Memory B cell (primary cell): Measurements from ENCODE around the gene CRIM1.

Experiments used
- ATAC-seq: fragments of 150-1000 bp; cut with Tn5 transposase; 2 replicates; pipeline ENCODE4 v1.10.0; 2021; ENCODE audit warnings: low read depth, mild to moderate bottlenecking, moderate library complexity
- DNase-seq, 2 donors: peaks; one replicate each; pipeline ENCODE4 v3.0.0; 2022; ENCODE audit warnings: low spot score in 2 of 2
- H3K27ac Mint-ChIP-seq: one replicate; pipeline ENCODE4 v1.8.0; 2022; ENCODE audit warnings: mild to moderate bottlenecking, moderate library complexity, mixed read lengths
- H3K27me3 Mint-ChIP-seq: one replicate; pipeline ENCODE4 v1.8.0; 2022; ENCODE audit warnings: mixed read lengths
- H3K36me3 Mint-ChIP-seq: one replicate; pipeline ENCODE4 v1.8.0; 2022; ENCODE audit warnings: mild to moderate bottlenecking, mixed read lengths
- H3K4me1 Mint-ChIP-seq: one replicate; pipeline ENCODE4 v1.8.0; 2022; ENCODE audit warnings: mixed read lengths
- H3K4me3 Mint-ChIP-seq: one replicate; pipeline ENCODE4 v1.8.0; 2022; ENCODE audit warnings: mild to moderate bottlenecking, moderate library complexity, mixed read lengths
- H3K9me3 Mint-ChIP-seq: one replicate; pipeline ENCODE4 v1.8.0; 2022; ENCODE audit warnings: mixed read lengths

Gene CRIM1

GRCh38 chr2:36530178-36530982 is 174.8 kb downstream of the CRIM1 start:
- ATAC-seq (peak; percentile 88), DNase-seq (no peak)
- H3K4me3 Mint-ChIP-seq = no peak overlapping the region
- H3K4me1 Mint-ChIP-seq = peaks cover 12% of the 10 kb centered on the region
- H3K27me3 Mint-ChIP-seq = no peaks in the 10 kb centered on the region
- H3K9me3 Mint-ChIP-seq = peaks cover 5% of the 10 kb centered on the region
- H3K27ac Mint-ChIP-seq = no peak overlapping the region
- H3K36me3 Mint-ChIP-seq = peaks cover 1% of the 10 kb centered on the region

- ATAC-seq (peak; percentile 19), DNase-seq (no peak)
- H3K4me1 Mint-ChIP-seq = peaks cover 12% of the 10 kb centered on the region
- no peaks in the 10 kb centered on the region for H3K36me3 Mint-ChIP-seq
- H3K4me3 Mint-ChIP-seq = no peak overlapping the region
- no peaks in the 10 kb centered on the region for H3K27me3 Mint-ChIP-seq
- peaks cover 5% of the 10 kb centered on the region for H3K9me3 Mint-ChIP-seq
- H3K27ac Mint-ChIP-seq = no peak overlapping the region
These were observed 175.4 kb downstream of the CRIM1 start for GRCh38 chr2:36530983-36531354.

GRCh38 chr2:36534275-36534799 is 178.8 kb downstream of the CRIM1 start:
- peak overlapping the region; percentile 43 for H3K27ac Mint-ChIP-seq
- no peak overlapping the region for H3K4me3 Mint-ChIP-seq
- no peaks in the 10 kb centered on the region for H3K27me3 Mint-ChIP-seq
- peaks cover 12% of the 10 kb centered on the region for H3K4me1 Mint-ChIP-seq
- H3K9me3 Mint-ChIP-seq = peaks cover 5% of the 10 kb centered on the region
- ATAC-seq = no peak
- DNase-seq = no peak
- no peaks in the 10 kb centered on the region for H3K36me3 Mint-ChIP-seq

DNA sequence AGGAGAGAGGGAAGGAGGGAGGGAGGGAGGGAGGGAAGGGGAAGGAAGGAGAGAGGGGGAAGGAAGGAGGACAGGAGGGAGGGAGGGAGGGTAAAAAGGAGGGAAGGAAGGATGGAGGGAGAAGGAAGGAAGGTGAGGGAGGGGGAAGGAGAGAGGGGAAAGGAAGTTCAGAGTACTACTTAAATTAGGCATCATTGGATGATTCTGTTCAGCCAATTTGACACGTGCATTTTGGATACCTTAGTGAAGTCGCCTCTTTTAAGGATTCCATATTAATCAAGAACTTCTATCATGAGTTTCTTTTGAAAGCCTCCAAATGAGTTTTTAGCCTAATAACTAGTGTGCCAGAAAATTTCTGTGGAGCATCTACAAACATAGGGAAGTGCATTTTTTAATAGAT is 179.5 kb downstream of the CRIM1 start:
- ATAC-seq (no peak), DNase-seq (no peak)
- no peak overlapping the region for H3K4me3 Mint-ChIP-seq
- H3K36me3 Mint-ChIP-seq = no peaks in the 10 kb centered on the region
- peaks cover 11% of the 10 kb centered on the region for H3K4me1 Mint-ChIP-seq
- H3K9me3 Mint-ChIP-seq = peaks cover 5% of the 10 kb centered on the region
- no peaks in the 10 kb centered on the region for H3K27me3 Mint-ChIP-seq
- no peak overlapping the region for H3K27ac Mint-ChIP-seq

- Mint-ChIP-seq H3K27me3 (no peaks in the 10 kb centered on the region), H3K4me1 (peaks cover 3% of the 10 kb centered on the region), H3K27ac (no peak overlapping the region), H3K4me3 (no peak overlapping the region), H3K9me3 (peaks cover 5% of the 10 kb centered on the region), H3K36me3 (no peaks in the 10 kb centered on the region)
- ATAC-seq = no peak
- DNase-seq = no peak
These were observed 181.2 kb downstream of the CRIM1 start for GRCh38 chr2:36536776-36537175.

DNA sequence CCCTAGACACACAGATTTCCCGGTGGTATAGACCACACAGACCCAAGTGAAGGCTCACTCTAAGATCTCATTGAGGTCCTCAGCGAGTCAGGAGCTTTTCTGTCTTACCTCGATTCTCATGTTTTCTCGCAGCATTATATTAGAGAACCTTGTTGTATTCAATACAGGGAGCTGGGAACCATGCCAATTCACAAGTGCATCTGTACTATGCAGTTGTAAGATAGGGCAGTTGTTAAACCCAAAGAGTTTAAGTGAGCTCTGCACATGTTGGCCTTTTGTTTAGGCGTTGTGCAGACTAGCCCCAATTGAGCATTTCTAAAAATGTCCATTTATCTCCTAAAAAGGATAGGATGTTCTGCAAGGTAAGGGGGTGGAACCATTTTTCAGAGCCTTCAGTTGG is 182.8 kb downstream of the CRIM1 start:
- DNase-seq (no peak), ATAC-seq (no peak)
- H3K27ac Mint-ChIP-seq = no peak overlapping the region
- H3K4me1 Mint-ChIP-seq = peaks cover 3% of the 10 kb centered on the region
- peaks cover 5% of the 10 kb centered on the region for H3K9me3 Mint-ChIP-seq
- H3K4me3 Mint-ChIP-seq = no peak overlapping the region
- H3K36me3 Mint-ChIP-seq = no peaks in the 10 kb centered on the region
- no peaks in the 10 kb centered on the region for H3K27me3 Mint-ChIP-seq

DNA sequence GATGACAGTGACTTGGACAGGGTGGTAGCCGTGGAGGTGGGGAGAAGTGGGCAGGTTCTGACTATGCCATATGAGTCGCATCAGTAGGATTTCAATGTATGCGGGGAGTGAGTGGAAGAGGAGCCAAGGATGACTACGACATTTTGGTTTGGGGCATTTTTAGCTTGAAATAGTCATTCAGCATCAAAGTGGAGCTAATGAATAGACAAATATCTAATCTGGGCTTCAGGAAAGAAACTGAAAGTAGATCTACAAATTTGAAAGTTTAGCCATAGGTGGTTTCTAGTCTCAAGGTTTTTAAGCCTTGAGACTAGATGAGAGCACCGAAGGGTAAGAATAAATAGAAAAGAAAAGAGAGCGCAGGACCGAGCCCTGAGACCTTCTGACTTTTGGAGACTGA is 184.1 kb downstream of the CRIM1 start:
- ATAC-seq (no peak), DNase-seq (no peak)
- Mint-ChIP-seq H3K4me1 (no peaks in the 10 kb centered on the region), H3K36me3 (no peaks in the 10 kb centered on the region), H3K9me3 (peaks cover 1% of the 10 kb centered on the region), H3K27ac (no peak overlapping the region), H3K27me3 (no peaks in the 10 kb centered on the region), H3K4me3 (no peak overlapping the region)

GRCh38 chr2:36540986-36541754 is 185.6 kb downstream of the CRIM1 start:
- Mint-ChIP-seq H3K4me3 (no peak overlapping the region), H3K4me1 (no peaks in the 10 kb centered on the region), H3K36me3 (peaks cover 2% of the 10 kb centered on the region), H3K9me3 (no peaks in the 10 kb centered on the region), H3K27ac (no peak overlapping the region), H3K27me3 (no peaks in the 10 kb centered on the region)
- ATAC-seq (no peak), DNase-seq (no peak)

DNA sequence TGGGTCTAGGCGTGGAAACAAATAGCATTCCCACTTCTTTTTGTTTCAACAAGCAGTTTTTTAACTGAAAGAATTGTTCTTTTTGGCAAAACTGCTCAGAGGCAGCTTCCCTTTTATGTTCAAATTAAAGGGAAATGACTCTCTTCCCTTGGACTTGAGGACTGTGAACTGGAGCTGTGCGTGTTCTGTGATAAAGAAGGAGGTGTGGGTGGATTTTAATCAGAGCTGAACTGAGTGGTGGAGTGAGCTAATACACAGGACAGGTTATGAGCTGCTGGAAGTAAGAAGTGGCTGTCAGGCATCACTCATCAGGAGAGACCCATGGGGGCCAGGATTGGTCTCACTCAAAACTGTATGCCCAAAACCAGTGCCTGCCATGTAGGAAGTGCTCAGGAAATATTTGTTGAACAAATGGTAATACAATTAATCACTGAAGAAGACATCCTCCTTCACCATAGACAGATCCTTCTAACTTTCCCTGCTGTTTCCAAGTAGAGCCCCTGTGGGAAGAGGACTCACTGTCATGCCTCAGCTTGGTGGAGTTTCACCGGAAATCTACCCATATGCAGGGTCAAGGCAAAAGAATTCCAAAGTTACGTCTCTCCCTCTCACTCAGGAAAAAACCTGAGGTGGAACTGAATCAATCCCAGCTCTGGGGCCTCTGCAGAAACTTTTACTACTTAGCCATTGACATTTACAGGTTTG is 186.5 kb downstream of the CRIM1 start:
- Mint-ChIP-seq H3K36me3 (peaks cover 2% of the 10 kb centered on the region), H3K27me3 (no peaks in the 10 kb centered on the region), H3K4me3 (no peak overlapping the region), H3K4me1 (no peaks in the 10 kb centered on the region), H3K9me3 (no peaks in the 10 kb centered on the region), H3K27ac (no peak overlapping the region)
- no peak for ATAC-seq
- no peak for DNase-seq

DNA sequence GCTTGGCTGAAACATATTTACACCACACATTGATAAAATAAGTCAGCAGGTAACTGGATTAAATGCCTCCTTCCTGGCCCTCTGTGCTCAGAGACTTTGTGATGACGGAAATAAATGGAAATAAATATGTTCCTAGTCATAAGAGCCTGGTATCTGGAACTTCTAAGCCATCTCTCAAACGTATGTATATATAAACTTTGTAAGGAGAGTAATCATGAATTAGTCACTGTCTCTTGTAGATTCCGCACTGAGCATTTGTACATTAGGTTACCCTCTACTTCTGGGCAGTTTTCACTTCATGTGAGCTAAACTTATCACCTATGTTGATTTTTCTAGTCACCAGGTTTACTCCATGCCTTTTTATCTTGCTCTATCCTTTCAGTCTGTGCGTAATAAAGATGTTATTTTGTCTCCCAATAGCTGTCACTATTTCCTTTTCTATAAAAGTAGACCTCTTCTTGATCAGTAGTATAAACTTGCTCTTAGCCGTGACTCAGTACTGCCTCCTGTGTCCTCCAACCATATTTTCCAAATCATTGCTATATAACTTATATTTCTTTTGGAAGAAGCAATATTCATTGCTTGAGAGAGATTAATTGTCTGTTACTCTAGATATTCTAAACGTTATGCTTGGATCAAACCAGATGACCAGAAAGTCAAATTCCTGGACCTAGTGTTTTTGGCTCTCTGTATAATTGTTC is 189.2 kb downstream of the CRIM1 start:
- no peaks in the 10 kb centered on the region for H3K9me3 Mint-ChIP-seq
- H3K27ac Mint-ChIP-seq = no peak overlapping the region
- H3K4me1 Mint-ChIP-seq = no peaks in the 10 kb centered on the region
- no peaks in the 10 kb centered on the region for H3K27me3 Mint-ChIP-seq
- DNase-seq (no peak), ATAC-seq (no peak)
- H3K36me3 Mint-ChIP-seq = peaks cover 14% of the 10 kb centered on the region
- H3K4me3 Mint-ChIP-seq = no peak overlapping the region

DNA sequence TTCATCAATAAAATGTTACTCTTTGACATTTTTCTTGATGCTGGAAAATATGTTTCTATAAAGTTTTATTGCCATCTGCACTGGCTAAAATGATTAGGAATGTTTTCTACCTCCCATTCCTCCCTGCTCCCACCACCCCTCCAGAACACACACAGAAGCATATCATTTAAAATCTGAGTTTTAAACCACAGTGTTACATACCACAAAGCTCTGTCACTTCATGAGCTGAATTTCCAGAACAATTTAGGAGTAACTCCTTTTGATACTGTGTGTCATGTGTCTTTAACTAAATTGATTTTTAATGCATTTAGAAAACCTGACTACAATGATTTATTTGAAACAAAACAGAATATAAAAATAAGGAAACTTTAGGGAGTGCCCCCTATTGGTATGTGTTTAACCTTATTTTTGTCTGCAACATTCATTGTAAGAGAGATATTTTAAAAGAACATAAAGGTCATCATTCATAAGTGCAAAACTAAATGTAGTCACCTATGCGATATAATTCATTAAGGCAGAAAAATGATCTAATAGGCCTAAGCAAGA is 190.4 kb downstream of the CRIM1 start:
- DNase-seq (no peak), ATAC-seq (no peak)
- no peaks in the 10 kb centered on the region for H3K9me3 Mint-ChIP-seq
- no peaks in the 10 kb centered on the region for H3K27me3 Mint-ChIP-seq
- no peak overlapping the region for H3K4me3 Mint-ChIP-seq
- no peaks in the 10 kb centered on the region for H3K4me1 Mint-ChIP-seq
- peaks cover 17% of the 10 kb centered on the region for H3K36me3 Mint-ChIP-seq
- no peak overlapping the region for H3K27ac Mint-ChIP-seq

GRCh38 chr2:36547906-36548305 is 192.3 kb downstream of the CRIM1 start:
- DNase-seq (no peak), ATAC-seq (no peak)
- no peaks in the 10 kb centered on the region for H3K4me1 Mint-ChIP-seq
- H3K27me3 Mint-ChIP-seq = no peaks in the 10 kb centered on the region
- H3K9me3 Mint-ChIP-seq = no peaks in the 10 kb centered on the region
- no peak overlapping the region for H3K4me3 Mint-ChIP-seq
- no peak overlapping the region for H3K27ac Mint-ChIP-seq
- H3K36me3 Mint-ChIP-seq = peaks cover 27% of the 10 kb centered on the region

DNA sequence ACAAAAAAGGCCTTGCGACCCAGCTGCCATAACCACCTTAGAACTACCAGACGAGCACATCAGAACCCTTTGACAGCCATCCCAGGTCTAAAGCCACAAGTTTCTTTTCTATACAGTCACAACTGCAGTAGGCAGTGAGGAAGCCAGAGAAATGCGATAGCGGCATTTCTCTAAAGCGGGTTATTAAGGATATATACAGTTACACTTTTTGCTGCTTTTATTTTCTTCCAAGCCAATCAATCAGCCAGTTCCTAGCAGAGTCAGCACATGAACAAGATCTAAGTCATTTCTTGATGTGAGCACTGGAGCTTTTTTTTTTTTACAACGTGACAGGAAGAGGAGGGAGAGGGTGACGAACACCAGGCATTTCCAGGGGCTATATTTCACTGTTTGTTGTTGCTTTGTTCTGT is 193.6 kb downstream of the CRIM1 start:
- Mint-ChIP-seq H3K27ac (no peak overlapping the region), H3K4me3 (no peak overlapping the region), H3K27me3 (no peaks in the 10 kb centered on the region), H3K36me3 (peaks cover 29% of the 10 kb centered on the region), H3K9me3 (no peaks in the 10 kb centered on the region), H3K4me1 (no peaks in the 10 kb centered on the region)
- DNase-seq = no peak
- no peak for ATAC-seq
